ENCODE data around the gene E2F1.
"Not testable (repeated sequence)": the region's sequence is repeated elsewhere in the genome, so short reads cannot be mapped to it uniquely, and the experiment has no call there.

The E2F1 gene

DNA sequence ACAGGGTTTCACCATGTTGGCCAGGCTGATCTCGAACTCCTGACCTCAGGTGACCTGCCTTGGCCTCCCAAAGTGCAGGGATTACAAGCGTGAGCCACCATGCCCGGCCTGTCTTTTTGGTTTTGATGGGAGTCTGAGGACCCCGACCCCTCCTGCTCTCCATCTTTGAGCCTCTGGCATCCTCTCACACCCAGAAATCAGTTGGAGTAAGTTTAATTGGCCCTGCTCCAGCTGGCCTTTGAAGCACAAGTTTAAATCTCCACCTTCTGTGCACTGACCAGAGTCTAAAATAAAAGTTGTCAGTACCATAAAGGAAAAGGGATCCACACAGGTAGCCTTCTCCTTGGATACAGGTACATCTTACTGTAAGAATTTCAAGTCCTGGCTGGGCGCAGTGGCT is 40.0 kb downstream of the E2F1 start:
- DNase-seq (ENCODE audit: low read depth in 2 of 2, low spot score in 1 of 2), result no peak

DNA sequence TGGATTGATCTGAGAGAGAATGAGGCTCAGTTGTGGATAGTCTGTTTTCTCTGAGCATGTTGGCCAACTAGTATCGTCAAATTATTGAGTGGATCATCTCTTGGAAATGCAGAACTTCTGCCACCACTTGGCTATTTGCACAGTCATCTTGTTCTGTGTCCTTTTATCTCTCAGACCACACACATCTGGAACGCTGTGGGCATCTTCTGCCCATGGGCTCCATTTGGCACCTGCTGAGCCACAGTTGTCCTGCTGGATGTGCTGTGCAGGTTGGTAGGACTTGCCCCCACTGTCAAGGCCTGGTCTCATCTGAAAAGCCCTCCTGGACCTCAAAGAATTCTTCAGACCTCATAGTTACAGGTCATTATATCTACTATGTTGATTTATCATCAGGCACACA is 40.8 kb downstream of the E2F1 start:
- no peak for DNase-seq (ENCODE audit: low read depth in 2 of 2, low spot score in 1 of 2)

DNA sequence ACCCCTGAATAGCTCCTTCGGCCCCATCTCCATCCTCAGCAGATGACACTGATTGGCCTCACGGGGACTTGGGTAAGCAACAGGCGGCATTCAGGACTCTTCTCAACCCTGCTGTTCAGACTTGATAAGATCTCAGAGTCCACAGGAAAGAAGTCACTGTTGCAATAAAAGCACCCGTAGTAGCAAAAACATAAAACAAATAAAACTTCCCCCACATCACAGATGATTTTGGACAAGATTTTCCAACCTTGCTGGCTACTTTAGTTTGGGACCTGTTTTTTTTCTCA is 41.2 kb downstream of the E2F1 start:
- DNase-seq (ENCODE audit: low read depth in 2 of 2, low spot score in 1 of 2), result no peak

DNA sequence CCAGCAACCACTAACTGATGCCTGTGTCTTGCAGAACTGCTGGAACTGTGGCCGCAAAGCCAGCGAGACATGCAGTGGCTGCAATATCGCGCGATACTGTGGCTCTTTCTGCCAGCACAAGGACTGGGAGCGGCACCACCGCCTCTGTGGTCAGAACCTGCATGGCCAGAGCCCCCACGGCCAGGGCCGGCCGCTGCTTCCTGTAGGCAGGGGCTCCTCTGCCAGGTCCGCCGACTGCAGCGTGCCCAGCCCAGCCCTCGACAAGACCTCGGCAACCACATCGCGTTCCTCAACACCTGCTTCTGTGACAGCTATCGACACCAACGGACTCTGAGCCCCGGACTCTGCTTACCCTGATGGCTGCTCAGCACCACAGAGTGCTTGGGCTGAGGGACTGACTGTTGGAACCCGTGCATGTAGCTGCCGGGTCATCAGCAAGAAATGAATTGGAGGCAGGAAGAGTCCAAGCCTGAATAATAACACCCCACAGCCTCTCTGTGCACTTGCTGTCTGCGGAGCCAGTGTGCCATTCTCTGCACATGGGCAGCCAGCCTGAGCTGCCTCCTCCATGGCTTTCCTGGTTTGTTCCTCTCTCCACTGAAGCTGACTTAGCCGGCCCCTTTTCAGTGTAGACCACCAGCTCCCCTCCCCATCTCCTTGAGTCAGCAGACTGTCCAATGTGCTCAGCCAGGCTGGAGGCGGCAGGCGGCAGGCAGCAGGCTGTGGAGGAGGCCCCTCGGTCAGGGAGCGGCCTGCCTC is 41.7 kb downstream of the E2F1 start:
- no peak for DNase-seq (ENCODE audit: low read depth in 2 of 2, low spot score in 1 of 2)

DNA sequence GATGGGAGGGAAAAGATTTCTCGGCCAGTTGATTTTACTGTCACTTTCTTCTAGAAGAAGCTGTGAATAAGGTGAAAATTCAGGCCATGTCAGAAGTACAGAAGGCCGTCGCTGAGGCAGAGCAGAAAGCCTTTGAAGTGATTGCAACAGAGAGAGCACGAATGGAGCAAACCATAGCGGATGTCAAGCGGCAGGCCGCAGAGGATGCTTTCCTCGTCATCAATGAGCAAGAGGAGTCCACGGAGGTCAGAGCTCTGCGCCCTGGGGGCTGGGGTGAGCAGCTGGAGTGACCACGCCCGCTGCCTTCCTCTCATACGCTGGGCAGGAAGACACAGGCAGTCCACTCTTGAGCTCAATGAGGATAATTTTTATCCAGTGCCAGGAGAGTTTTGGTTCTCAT is 45.9 kb downstream of the E2F1 start:
- DNase-seq (ENCODE audit: low read depth in 2 of 2, low spot score in 1 of 2), result no peak

DNA sequence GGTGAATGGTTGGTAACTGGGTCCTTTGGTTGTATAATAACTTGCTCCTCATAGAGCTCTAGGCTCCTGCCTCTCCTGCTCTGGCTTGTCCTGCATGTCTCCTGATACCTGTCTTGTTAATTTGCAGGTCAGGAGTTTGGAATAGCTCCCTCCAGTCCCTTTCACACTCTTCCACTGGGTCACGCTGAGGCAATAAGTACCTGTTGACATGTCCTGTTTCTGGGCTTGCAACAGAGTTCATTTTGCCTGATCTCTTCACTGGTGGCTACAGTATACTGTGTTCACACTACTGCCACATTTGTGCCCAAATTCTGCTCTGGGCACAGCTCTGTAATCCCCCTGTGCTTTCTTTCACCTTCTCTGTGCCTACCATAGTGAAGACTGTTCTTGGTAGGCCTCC is 49.4 kb downstream of the E2F1 start:
- DNase-seq (ENCODE audit: low read depth in 2 of 2, low spot score in 1 of 2), result no peak

DNA sequence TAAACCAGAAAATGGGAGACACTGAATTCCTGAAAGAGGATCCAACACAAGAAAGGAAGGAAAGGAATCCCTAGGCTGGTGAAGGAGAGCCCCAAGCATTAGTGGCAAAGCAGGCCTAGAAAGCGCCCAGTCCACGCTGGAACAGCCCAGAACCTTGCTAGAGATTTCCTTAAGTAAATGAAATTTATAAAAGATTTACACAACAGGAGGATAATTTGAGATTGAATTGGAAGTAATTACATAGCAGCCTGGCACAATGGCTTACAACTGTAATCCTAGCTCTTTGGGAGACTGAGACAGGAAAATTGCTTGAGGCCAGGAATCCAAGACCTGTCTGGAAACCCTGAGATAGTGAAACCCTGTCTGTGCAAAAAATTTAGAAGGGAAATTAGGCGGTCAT is 50.8 kb downstream of the E2F1 start:
- DNase-seq (ENCODE audit: low read depth in 2 of 2, low spot score in 1 of 2), result no peak

DNA sequence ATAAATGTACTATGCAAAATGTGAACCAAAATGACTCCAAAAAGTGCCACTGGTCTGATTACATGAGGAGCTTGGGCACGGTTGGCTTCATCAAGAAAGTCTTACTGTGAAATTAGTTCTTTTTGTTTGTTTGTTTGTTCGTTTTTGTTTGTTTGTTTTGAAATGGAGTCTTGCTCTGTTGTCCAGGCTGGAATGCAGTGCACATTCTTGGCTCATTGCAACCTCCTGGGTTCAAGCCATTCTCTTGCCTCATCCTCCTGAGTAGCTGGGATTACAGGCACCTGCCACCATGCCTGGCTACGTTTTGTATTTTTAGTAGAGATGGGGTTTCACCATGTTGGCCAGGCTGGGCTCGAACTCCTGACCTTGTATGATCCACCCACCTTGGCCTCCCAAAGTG is 54.3 kb downstream of the E2F1 start:
- not testable (repeated sequence) for DNase-seq (ENCODE audit: low read depth in 2 of 2, low spot score in 1 of 2)

DNA sequence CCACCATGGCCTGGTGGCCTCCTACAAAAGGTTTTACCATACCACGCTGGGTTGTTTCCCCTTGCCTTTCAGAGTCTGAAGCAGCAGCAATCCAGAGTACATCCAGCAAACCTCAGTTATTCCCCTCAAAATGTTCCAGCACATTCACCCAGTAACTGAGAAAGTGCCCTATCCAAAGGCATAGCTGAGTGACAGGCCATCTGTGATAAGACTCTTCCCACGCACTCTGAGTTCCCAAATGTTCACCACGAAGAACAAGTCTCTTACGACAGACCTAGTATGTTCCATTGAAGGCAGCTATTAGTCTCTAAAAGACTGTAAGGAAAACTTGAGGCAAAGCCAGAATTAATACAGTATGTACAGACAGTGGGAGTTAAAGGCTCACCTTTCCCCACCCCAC is 55.7 kb downstream of the E2F1 start:
- DNase-seq (ENCODE audit: low read depth in 2 of 2, low spot score in 1 of 2), result no peak

DNA sequence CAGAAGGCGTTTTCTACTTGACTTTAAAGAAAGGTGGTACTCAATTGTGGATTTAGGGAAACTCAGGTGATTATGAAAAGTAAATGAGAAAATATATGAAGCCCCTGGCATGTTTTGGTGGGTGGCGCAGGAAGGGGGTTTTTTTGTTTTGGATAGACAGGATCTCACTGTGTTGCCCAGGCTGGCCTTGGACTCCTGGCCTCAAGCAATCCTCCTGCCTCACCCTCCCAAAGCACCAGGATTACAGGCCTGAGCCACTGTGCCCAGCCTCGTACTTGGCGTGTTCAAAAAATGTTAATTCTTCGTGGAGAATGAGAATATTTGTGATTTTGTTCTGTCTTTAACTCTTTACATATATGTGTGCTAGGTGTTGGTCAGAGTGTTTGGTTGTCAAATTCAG is 56.2 kb downstream of the E2F1 start:
- DNase-seq (ENCODE audit: low read depth in 2 of 2, low spot score in 1 of 2), result no peak

DNA sequence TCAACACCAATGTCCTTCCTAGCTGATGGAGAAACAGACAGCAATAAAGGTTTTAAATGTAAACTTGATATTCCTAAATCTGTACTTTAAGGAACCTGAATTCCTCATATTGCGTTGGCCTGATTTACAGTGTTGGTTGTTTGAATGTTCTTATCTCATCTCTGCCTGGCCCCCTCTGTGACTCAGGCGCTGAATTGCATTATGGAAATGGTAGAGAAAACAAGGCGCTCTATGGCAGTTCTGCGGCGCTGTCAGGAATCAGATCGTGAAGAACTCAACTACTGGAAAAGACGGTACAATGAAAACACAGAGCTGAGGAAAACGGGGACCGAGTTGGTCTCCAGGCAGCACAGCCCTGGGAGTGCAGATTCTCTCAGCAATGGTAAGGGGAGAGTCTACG is 56.7 kb downstream of the E2F1 start:
- DNase-seq (ENCODE audit: low read depth in 2 of 2, low spot score in 1 of 2), result no peak

DNA sequence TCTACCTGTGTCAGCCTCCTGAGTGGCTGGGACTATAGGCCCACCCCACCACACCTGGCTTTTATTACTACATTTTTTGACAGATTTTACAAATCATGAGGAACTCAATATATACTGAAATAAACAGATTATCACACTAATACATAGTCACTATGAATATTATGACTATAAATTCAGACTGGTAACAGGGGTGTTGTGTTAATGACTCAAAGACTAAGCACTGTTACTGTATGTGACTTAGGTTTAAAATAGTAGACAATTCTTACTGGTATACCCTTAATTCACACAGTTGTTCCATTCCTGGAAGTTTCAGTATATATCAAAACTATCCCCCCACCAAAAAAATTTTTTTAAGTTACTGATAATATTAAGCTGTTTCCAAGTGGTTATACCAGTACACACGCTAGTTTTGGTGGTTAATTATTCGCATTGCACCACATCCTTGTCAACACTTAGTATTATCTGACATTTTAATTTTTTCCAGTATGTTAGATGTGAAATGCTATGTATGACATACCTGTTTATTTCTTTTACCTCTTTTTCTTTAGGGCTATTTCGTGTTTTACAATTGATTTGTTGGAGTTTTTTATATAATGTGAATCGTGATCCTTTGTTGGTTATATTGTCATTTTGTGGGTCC is 58.5 kb downstream of the E2F1 start:
- DNase-seq (ENCODE audit: low read depth in 2 of 2, low spot score in 1 of 2), result no peak

DNA sequence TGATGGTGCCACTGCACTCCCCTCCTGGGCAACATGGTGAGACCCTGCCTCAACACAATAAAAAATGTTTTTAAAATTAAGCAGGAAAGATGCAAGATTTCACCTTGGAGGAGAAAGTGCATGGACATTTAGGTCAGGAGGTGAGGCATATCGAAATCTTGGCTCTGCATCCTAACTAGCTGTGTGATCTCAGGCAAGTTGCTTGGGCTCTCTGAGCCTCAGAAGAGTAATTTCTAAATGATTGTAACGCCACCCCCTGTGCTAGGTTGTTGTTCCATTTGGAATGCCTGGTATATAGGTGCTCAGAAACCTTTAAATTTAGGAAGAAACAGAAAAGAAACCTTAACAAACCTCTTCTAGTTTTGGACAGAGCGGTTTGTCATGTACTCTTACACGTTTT is 60.0 kb downstream of the E2F1 start:
- DNase-seq (ENCODE audit: low read depth in 2 of 2, low spot score in 1 of 2), result no peak
